HG03575 (cell line): ENCODE measurements around the gene NHLH1.

Source experiments
- ATAC-seq: cut with Tn5 transposase; IDR thresholded peaks from one replicate; pipeline ENCODE4 v1.9.1; 2021; ENCODE audit not compliant: unreplicated experiment, insufficient number of reproducible peaks, low FRiP score; ENCODE audit errors: extremely low read depth

Gene NHLH1

DNA sequence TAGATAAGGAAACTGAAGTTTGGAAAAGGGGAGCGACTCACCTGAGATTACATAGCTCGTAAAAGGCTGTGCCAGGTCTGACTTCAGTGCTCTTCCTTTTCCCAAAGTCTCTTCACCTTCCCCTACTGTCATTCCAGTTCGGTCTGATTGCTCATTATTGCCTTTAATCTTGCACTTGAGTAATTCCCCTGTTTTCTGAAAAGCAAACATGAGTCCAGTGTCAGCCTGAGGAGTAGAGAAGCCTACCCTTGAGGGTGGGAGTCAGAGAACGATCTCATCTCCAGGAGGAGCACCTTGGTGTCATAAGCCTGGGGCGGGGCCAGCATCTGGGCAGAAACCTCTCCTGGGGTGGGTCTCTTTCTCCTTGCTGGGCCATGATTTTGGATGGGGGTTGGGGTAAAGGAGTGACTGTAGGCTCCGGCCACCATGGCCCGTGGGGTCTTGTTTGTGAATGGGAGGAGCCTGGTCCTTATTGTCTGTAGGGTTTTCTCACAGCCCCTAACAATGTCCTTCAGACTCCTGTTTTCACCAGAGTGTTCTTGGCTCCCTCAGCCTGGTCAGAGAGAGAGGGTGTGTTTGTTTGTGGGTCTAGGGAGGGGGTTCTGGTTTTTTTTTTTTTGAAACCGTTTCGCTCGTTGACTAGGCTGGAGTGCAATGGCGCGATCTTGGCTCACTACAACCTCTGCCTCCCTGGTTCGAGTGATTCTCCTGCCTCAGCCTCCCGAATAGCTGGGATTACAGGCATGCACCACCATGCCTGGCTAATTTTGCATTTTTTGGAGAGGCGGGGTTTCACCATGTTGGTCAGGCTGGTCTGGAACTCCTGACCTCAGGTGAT, 39.5 kb downstream of the NHLH1 start:
- ATAC-seq: no peak

DNA sequence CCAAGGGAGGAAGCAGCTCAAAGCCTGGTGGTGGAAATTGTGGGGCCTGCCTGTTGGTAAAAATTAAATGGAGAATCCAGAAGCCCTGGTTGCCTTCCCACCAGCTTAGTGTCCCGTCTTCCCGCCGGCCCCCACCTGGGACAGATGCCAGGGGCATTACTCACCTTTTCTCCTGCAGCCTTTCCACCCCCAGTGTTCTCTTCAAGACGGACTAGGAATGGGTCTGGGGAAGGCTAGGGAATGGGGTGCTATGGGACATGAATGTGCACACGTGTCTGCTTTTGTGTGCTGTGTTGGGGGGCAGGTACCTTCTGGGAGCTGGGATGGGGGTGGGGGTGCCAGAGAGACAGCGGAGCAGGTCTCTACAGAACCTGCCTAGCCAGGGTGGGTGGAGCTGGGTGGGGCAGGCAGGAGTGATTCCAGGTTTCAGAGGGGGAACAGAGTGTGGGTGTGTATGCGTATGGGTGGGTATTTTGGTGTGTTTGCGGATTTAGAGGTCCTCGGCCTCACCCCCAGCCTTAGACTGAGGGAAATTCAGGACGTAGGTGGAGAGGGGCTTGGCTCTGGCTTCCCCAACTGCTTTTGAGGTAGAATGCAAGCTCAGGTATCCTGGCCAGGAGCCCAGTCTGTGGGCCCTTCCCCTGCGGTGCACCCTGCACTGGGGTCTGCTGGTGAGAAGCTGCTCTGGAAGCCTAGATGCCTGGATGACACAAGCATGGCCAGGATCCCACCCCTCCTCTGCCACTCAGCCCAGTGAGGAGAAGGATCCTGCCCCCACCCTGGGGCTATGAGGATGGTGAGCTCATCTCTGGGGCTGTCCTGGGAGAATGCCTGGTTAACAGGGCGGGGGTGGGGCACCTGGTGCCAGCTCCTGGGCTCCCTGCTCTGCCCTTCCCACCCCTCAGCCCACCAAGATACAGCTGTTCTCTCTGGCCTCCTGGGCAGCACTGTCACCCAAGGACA, 41.2 kb downstream of the NHLH1 start:
- ATAC-seq: no peak

DNA sequence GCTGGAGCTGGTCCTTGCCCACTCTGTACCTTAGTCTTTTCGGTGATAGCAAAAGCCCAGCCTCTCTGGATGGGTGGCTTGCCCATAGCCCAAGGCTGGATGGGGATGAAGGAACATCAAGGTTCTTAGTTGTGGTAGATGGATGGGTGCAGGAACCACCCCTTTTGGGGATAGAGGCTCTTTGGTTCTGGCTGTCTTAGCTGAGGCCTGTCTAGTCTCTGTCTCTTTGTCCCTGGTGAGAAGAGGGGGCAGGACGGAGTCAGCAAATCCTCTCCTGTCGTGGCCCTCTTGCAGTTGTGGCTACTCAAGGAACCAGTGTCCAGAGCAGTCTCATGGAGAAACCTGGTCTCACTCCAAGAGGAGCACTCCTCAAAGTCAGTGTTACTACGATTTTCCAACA, 42.0 kb downstream of the NHLH1 start:
- no peak for ATAC-seq

DNA sequence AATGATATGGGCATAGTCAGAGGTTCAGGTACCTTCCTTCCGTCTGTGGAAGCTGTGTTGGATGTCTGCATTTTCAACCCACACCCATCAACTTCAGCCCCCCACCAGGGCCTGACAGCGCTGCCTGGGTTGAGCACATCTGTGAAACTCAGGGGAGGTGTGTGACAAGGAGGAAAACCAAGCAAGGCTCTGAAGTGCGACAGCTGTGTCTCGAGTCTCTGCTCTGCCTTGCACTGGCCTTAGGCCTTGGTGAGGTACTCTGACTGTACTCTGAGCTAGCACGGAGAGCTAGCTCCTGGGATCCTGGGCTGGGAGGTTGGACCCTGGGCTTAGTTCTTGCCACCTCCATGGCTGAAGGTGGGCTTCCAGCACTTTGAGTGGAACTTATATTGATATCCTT, 42.6 kb downstream of the NHLH1 start:
- ATAC-seq: no peak

DNA sequence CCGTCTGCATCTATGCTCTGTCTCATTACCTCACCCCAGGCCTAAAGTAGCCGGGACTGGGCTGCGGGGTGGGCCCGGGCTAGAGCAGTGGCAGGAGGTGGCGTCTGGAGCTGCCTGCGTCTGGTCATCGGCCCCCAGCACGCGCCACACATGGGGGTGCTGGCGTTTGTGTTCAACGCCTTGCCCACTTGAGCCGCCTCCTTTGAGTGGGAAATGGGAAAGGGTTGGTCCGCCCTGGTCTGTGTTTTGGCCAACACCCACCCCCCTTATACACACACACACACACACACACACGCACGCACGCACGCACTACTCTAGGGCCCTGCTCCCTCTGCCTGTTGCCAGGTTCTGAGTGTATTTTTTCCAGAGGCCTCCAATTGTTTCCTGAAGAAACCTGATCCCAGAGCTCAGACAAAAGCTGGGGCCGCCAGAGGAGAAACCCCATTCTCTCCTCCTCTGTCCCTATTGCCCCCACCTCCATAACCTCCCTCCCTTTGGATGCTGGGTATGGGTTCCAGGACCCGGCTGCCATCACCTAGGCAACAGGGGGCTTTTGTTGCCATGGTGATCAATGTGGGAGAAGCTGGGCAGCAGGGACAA, 43.6 kb downstream of the NHLH1 start:
- no peak for ATAC-seq

DNA sequence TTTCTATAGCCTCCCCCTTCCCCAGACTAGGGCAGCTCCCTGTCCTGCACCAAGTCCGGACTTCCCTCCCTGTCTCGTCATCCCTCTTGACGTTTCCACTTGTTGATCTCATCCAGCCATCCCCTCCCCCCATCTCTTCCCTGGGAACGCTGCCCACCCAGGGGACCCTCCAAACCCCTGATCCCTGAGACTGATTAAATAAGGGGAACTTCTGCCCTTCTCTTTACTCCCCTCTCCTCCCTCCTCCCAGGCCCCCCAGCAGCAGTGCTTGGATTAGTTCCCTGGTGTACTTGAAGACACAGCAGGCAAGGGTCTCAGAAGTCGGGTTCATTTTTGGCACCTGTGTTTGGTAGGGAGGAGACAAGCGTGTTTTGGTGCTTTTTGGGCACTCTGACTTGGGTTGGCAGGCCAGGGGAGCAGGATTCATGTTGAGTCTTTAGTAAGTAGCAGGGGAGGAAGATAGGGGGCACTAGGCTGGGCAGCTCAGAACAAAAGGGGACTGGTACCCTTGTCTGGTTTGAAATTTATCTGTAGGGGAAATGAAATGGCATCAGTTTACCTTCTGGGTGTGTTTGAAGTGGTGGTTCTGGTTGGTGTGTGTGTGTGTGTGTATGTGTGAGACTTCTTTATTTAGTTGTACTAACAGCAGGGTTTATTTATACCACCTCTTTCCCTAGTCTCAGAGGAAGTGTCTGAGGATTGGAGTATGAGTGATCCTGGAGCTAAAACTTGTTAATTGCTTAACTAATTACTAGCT, 44.6 kb downstream of the NHLH1 start:
- ATAC-seq: no peak

DNA sequence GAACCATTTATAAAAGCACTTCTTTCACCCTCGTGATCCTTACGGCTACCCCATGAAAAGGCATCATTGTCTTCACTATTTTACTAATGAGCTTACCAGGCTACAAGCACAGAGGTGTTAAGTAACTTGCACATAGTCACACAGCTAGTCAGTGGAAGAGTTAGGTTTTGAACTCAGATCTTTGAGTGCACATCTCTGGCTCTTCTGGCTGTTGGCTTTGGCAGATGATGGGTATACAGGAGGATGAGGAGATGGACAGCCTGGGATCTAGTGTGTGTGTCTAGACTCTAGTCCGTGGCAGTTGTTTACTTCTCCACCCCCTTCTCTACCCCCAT, 45.1 kb downstream of the NHLH1 start:
- ATAC-seq: no peak

DNA sequence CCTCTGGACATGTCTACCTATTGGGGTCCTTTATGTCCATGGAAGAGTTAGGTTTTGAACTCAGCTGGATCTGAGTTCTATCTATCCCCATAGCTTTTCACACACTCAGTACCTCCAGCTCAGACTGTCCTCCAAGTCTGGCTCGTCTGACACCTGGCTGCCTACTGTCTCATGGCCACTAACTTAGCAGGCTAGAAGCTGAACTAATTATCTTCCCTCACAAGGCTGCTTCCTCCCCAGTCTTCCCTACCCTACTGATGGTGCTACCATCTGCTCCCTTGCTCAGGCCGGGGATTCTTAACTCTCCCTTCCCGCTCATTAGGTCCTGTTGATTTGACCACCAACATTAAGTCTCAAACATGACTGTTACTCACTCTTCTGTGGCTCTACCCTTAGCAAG, 46.8 kb downstream of the NHLH1 start:
- ATAC-seq: no peak

DNA sequence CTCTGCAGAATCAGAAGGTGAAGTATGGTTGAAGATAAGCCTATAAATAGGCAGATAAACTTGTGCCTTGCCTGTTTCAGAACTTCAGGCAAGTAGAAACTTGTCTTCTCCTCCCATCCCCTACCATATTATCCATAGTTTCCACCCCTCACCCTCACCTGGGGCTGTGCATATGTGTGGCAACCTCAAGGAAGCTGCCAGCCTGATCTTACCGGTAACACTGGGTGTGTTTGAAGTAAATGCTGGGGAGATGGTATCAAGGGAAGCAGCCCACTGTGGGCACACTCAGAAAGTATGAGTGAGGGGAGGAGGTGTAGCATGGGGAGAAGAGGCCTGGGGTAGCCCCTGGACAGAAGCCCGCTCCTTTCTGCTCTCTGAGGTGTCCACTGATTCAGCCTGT, 48.0 kb downstream of the NHLH1 start:
- ATAC-seq: no peak

DNA sequence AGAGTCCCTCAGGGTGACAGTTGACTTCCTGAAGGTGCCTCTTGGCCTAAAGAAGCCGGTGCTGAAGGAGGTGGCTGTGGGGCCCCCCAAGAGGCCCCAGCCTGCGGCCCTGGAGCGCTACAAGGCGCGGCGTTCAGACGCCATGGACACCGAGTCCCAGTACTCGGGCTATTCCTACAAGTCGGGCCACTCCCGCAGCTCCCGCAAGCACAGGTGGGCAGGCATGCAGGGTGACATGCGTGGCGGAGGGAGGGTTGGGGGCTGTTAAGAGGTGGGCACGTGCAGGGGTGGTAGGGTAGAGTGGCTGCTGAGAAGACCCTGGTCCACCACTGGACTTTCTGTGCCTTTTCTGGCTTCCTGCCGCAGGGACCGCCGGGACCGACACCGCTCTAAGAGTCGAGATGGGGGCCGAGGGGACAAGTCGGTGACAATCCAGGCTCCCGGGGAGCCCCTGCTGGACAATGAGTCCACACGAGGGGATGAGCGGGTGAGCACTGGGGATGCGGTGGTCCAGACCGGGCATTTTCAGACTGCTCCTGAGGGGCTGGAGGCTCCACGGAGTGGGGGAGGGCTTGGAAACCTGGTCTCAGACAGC, 48.9 kb downstream of the NHLH1 start:
- no peak for ATAC-seq

DNA sequence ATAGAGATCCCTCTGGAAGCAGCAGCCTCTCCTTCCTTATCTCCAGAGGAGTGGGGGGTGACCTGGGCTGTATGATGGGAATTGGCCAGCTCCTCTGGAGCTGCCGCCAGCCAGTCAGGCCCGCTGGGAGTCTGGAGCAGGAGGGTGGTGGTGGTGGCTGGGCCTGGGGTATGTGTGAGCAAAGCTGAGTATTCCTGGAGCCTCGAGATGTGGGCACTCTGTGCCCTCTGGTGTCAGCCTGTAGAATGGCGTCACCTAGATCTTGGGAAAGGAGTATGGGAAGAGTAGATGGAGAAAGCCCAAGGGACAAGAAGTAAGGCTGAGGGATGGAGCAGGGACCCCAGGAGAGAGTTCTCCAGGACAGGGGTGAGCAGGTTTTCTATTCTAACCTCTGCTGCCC, 49.5 kb downstream of the NHLH1 start:
- no peak for ATAC-seq

DNA sequence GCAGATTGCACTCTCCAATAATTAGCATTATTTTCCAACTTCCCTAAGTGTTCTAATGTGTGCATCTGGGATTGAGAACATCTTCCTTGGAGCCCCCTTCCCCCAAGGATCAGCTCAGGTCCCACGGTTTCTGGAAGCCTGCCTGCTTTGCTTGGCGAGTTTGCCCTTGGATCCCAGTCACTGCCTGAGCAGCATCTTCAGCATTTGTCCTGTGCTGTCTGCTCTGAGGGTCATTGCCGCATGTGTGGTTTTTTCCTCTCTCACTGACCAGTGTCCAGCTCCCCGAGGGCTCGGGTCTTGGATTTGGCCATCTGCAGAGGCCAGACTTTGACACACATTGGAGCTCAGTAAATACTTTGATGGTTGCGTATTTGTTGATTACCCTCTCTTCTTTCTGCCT, 51.6 kb downstream of the NHLH1 start:
- ATAC-seq: no peak

DNA sequence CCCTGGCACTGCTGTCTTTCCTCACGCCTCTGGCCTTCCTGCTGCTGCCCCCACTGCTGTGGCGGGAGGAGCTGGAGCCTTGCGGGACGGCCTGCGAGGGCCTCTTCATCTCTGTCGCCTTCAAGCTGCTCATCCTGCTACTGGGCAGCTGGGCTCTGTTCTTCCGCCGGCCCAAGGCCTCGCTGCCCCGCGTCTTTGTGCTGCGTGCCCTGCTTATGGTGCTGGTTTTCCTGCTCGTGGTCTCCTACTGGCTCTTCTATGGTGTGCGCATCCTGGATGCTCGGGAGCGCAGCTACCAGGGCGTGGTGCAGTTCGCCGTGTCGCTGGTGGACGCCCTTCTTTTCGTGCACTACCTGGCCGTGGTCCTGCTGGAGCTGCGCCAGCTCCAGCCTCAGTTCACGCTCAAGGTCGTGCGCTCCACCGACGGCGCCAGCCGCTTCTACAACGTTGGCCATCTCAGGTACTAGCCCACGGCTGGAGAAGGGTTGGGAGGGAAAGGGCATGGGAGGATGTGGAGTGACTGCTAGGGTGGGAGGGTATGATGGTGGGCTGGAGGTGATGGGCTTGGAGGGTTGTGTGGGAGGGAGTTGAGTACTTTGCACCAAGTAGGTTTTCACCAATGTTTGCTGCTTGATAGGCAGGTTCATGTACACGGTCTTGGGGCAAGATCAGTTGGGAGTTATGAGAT, 52.4 kb downstream of the NHLH1 start:
- no peak for ATAC-seq

DNA sequence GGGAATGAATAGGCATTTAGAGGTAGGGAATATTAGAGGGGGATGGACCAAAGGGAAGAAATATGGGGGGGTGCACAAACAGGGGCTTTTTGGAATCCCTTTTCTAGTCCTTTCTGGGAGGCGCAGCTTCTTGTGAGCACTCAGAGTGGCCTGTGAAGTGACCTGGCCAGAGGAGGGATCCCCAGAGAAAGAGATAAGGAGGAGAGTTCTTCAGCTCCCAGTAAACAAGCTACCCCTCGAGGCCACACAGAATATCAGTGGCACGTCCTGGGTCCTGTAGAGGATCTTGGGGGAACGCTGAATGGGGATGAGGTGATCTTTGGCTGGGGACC, 52.9 kb downstream of the NHLH1 start:
- ATAC-seq: no peak

DNA sequence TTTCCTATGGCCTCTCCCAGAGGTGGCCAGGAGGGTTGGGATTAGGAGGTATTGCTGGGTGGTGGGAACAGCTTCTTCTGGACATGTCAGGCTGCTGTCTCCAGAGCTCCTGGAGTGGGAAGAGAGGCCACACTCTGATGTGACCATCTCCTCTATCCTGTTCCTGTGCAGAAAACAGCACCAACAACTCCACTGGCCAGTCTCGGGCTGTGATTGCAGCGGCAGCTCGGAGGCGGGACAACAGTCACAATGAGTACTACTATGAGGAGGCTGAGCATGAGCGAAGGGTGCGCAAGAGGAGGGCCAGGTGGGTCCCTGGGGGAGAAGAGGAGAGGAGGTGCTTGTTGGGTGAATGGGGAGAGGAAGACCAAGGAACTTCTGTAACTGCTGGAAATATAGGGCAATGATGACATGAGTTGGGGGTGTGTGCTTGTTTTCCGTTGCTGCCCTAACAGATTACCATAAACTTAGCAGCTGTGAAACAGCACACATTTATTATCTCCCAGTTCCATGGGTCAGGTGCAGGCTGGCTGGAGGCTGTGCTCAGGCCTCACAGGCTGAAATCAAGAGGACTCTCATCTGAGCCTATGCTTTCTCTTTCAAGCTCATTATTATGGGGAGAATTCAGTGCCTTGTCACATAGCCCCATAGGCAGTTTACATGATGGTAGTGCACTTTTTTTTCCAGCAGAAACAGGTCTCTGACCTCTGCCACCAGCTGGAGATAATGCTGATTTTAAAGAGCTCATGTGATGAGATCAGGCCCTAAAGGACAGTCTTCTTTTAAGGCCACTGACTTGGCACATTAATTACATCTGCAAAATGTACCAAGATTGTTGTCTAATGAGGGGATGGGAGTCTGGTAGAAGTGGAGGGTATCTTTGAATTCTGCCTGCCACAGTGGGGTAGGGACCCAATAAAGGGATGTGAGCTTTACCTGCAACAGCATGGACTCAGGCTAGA, 54.3 kb downstream of the NHLH1 start:
- ATAC-seq: no peak

DNA sequence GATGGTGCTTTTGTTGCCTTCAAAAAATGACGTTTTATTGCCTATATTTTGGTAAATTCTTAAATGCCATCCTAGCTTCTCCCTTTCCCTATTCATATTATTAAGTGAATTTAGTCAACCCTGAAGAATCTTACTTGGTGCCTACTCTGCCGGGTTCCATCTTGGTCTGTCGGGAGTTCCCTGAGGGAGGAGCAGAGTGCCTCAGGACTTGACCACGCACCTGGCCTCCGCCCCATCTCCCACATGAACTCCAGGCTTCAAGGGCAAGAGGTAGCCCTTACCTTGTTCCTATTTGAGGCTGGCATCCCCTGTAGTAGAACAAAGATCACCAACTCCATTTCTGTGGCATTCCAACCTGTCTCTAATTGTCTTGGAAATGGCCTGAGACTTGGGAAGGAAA, 55.0 kb downstream of the NHLH1 start:
- no peak for ATAC-seq
